Heart left ventricle (tissue), 13 donors: ENCODE results near the gene TBX2.

Source experiments
- CTCF ChIP-seq, 12 donors: fragments of 200-600 bp; sonication (generic) in 4 of 12; IDR thresholded peaks; one replicate each; pipeline versions ENCODE4 v1.5.0 to v1.8.0; 2018 to 2022; ENCODE audit warnings: antibody characterized with exemption in 12 of 12, mild to moderate bottlenecking in 5 of 12
- POLR2A ChIP-seq, 2 donors: fragments of 450-650 bp; IDR thresholded peaks; one replicate each; pipeline ENCODE4 v1.6.1; 2017; ENCODE audit warnings: antibody characterized with exemption in 2 of 2, mild to moderate bottlenecking in 2 of 2, moderate library complexity in 2 of 2
- donor health status: ischemic (EF 13 %, LVEDD 7.1; RV severe dilation, severe dysfunction).
- donor health status: DM: no; HTN: yes; CAD: no.
- donor health status: DM: no; HTN: no; CAD: no.
- donor health status: ischemic (EF 25% LVEDD 6.9; RV normal size, moderate dysfunction).
- donor health status: ischemic (EF 25% LVEDD 5.7; RV mildly dilated, moderate dysfunction).
- donor health status: ischemic (EF 35%, LVEDD 5.7; RV mildly dilated, moderate dysfunction).
- donor health status: nonischemic (EF 11% LVEDD 7.7; RV severe dilation, severe dysfunction).
- donor health status: DM: yes; HTN: yes; CAD: no.
- donor health status: PGD.
- donor health status: ischemic (EF 29% LVEDD 5.4; RV normal size, mild dysfunction).
- donor health status: nonischemic (EF 23%, LVEDD 6.1; RV moderate dilation, normal function).

- no peak for TF ChIP-seq CTCF (IDR thresholded peaks at IDR 0.05)
- no peak for TF ChIP-seq POLR2A (IDR thresholded peaks at IDR 0.05)
Observed at GRCh38 chr17:61427567-61427966, 27.9 kb downstream of the TBX2 start.
